GM12878 (cell line): ENCODE results near the gene SLC25A28. TPM values are rescaled to one million over a fixed set of nuclear protein-coding genes. Genes with fewer than 3 reads are reported as not detected.

Experiments
- ATAC-seq: fragments of 200-7000 bp; cut with Tn5 transposase; 3 replicates; pipeline ENCODE4 v1.9.1; 2020; ENCODE audit warnings: mild to moderate bottlenecking, moderate library complexity
- BruUV-seq: library from RNA; stranded (reverse); fragments of 400-500 nt; replicated peaks from 2 replicates; lab custom pipeline; 2021; lab: Mats Ljungman, UMichigan
- CTCF ChIA-PET: fragments of 300-600 bp; sonication (Branson Sonifier 250); formaldehyde crosslinking; extraction: SDS; loops from one replicate; lab custom pipeline; 2021; ENCODE audit warnings: inconsistent platforms; lab: Yijun Ruan, JAX
- POLR2A ChIA-PET: fragments of 350-600 bp; formaldehyde crosslinking; extraction: SDS; loops from one replicate; lab custom pipeline; 2021; ENCODE audit warnings: inconsistent platforms; lab: Charles Lee
- RAD21 ChIA-PET: fragments of 300-600 bp; sonication (Branson Sonifier 250); formaldehyde crosslinking; loops from one replicate; lab custom pipeline; 2023; ENCODE audit warnings: antibody characterized with exemption; ENCODE audit not compliant: unreplicated experiment; lab: Charles Lee
- SMC1A ChIA-PET: fragments of 300-600 bp; sonication (Branson Sonifier 250); formaldehyde crosslinking; loops from one replicate; lab custom pipeline; 2023; ENCODE audit not compliant: unreplicated experiment, uncharacterized antibody; lab: Charles Lee
- DNase-seq: peaks from one replicate; pipeline ENCODE4 v3.0.0-alpha.2; 2011; ENCODE audit warnings: low read depth, low spot score
- FAIRE-seq: peaks from 3 replicates; lab custom pipeline; 2011; peaks lifted over from hg19 to GRCh38; lab: Jason Lieb, UNC
- H2AFZ ChIP-seq: 2 replicates; pipeline ENCODE4 v1.6.0; 2011; ENCODE audit warnings: low read depth, low read length, control low read depth; ENCODE audit not compliant: control insufficient read depth
- H3K27ac ChIP-seq: 2 replicates; pipeline ENCODE4 v1.5.1; 2011; ENCODE audit warnings: control low read depth; ENCODE audit not compliant: control insufficient read depth, insufficient read depth
- H3K27me3 ChIP-seq, 2 experiments: replicated peaks in 1 of 2; 2 replicates each; pipeline versions ENCODE4 v1.6.0 to v1.6.1; 2011; ENCODE audit warnings: low read length in 1 of 2; ENCODE audit not compliant: control insufficient read depth in 2 of 2, insufficient read depth in 2 of 2
- H3K36me3 ChIP-seq, 2 experiments: 2 replicates each; pipeline ENCODE4 v1.5.1; 2011; ENCODE audit warnings: low read length in 1 of 2; ENCODE audit not compliant: control insufficient read depth in 2 of 2, insufficient read depth in 2 of 2
- H3K4me1 ChIP-seq: 2 replicates; pipeline ENCODE4 v1.6.1; 2011; ENCODE audit warnings: mild to moderate bottlenecking, low read length, moderate library complexity, mixed read lengths; ENCODE audit not compliant: control insufficient read depth, insufficient read depth
- H3K4me2 ChIP-seq: 2 replicates; pipeline ENCODE4 v1.6.0; 2011; ENCODE audit warnings: control low read depth; ENCODE audit not compliant: control insufficient read depth, insufficient read depth
- H3K4me3 ChIP-seq: fragments of 200-600 bp; sonication (generic); 2 replicates; pipeline ENCODE4 v1.5.1; 2016
- H3K79me2 ChIP-seq: 2 replicates; pipeline ENCODE4 v1.6.0; 2011; ENCODE audit warnings: low read length; ENCODE audit not compliant: control insufficient read depth, insufficient read depth
- H3K9ac ChIP-seq: 2 replicates; pipeline ENCODE4 v1.8.0; 2011; ENCODE audit warnings: low read length, control low read depth, mixed read lengths; ENCODE audit not compliant: control insufficient read depth, insufficient read depth
- H3K9me3 ChIP-seq: replicated peaks from 3 replicates; pipeline ENCODE4 v1.5.1; 2011; ENCODE audit warnings: mild to moderate bottlenecking, low read length; ENCODE audit not compliant: control insufficient read depth, insufficient read depth
- H4K20me1 ChIP-seq: 2 replicates; pipeline ENCODE4 v1.6.0; 2011; ENCODE audit not compliant: control insufficient read depth, insufficient read depth
- BMI1 ChIP-seq: fragments of 450-650 bp; IDR thresholded peaks from 2 replicates; pipeline ENCODE4 v1.6.1; 2016; ENCODE audit warnings: mild to moderate bottlenecking, moderate library complexity, borderline replicate concordance
- FOXM1 ChIP-seq: IDR thresholded peaks from 2 replicates; pipeline ENCODE4 v1.6.1; 2012; ENCODE audit warnings: low read depth, mild to moderate bottlenecking, inconsistent platforms, low read length, moderate library complexity
- HCFC1 ChIP-seq: fragments of 150-350 bp; IDR thresholded peaks from 2 replicates; pipeline ENCODE4 v1.6.1; 2014; ENCODE audit warnings: low read length
- HDAC6 ChIP-seq: fragments of 200-600 bp; sonication (generic); IDR thresholded peaks from one replicate; pipeline ENCODE4 v1.8.0; 2017; ENCODE audit warnings: antibody characterized with exemption; ENCODE audit not compliant: unreplicated experiment
- MYC ChIP-seq: IDR thresholded peaks from 2 replicates; pipeline ENCODE4 v1.6.1; 2011; ENCODE audit warnings: mild to moderate bottlenecking, low read length, moderate library complexity, inconsistent platforms; ENCODE audit not compliant: insufficient read depth, insufficient replicate concordance, insufficient read length, severe bottlenecking
- NBN ChIP-seq: fragments of 450-650 bp; IDR thresholded peaks from 2 replicates; pipeline ENCODE4 v1.6.1; 2016
- NFIC ChIP-seq: IDR thresholded peaks from 2 replicates; pipeline ENCODE4 v1.6.1; 2012; ENCODE audit warnings: low read depth, mild to moderate bottlenecking, inconsistent platforms, low read length, moderate library complexity
- ZBED1 ChIP-seq: IDR thresholded peaks from 2 replicates; pipeline ENCODE4 v1.6.1; 2016; ENCODE audit warnings: borderline replicate concordance
- WGBS: methylation state at CpG from one replicate; pipeline ENCODE4 v1.1.6; 2016; ENCODE audit warnings: low lambda C conversion rate; ENCODE audit not compliant: insufficient replicate concordance, insufficient coverage; ENCODE audit errors: missing lambda C conversion rate; 5-methylcytosine and 5-hydroxymethylcytosine counted together
- in situ Hi-C: fragments of 300-500 bp; cut with MboI; formaldehyde crosslinking; loops from 9 replicates; pipeline ENCODE4 v1.14.3; 2018; ENCODE audit warnings: mixed read lengths
- intact Hi-C: fragments of 100-400 bp; cut with micrococcal nuclease; formaldehyde crosslinking; loops from one replicate; pipeline ENCODE4 v1.14.2; 2022; ENCODE audit not compliant: unreplicated experiment
- polyA plus RNA-seq, 11 experiments: library from polyadenylated mRNA; depleted of rRNA in 4 of 11; unstranded in 6 of 11; stranded (reverse) in 5 of 11; fragments of >200 nt; fragmentation: Nextera tagmentation in 4 of 11; fragmentation: Illumina TruSeq in 1 of 11; extraction: Ambion mirVana in 4 of 11; extraction: Trizol in 1 of 11; gene quantifications; 1 replicate in 1 of 11; 2 replicates in 10 of 11; pipeline versions ENCODE4 v1.2.1 to v1.2.3, GENCODE V29; 2011 to 2016; ENCODE audit warnings: inconsistent platforms in 2 of 11, missing spikeins in 2 of 11, low read depth in 1 of 11
- total RNA-seq, 4 experiments: library from RNA; depleted of rRNA in 3 of 4; stranded (reverse); fragments of >200 nt in 3 of 4; fragmentation: Illumina TruSeq in 1 of 4; extraction: Trizol in 1 of 4; gene quantifications; 2 replicates each; pipeline versions ENCODE4 v1.2.1 to v1.2.3, GENCODE V29; 2013 to 2021

SLC25A28 gene
- total and polyA plus RNA-seq, 10 of the 15 experiments (the other 5 are each of a cell fraction or from before 2014, with no cell fraction given) = 7.5 to 47.8 (median 24.9) TPM

GRCh38 chr10:99595236-99595635, 25.0 kb downstream of the SLC25A28 start (continued):
- no peak for TF ChIP-seq MYC
- TF ChIP-seq HCFC1 = no peak
- no peak for TF ChIP-seq NBN
- TF ChIP-seq HDAC6 = no peak
- TF ChIP-seq FOXM1 = no peak

GRCh38 chr10:99593312-99593711, 26.9 kb downstream of the SLC25A28 start:
- DNase-seq (no peak), FAIRE-seq (no peak), ATAC-seq (no peak)
- Histone ChIP-seq H3K4me3 (no peak overlapping the region), H2AFZ (no peak overlapping the region), H3K9me3 (no peaks in the 10 kb centered on the region), H3K4me1 (no peaks in the 10 kb centered on the region), H3K36me3 (no peaks in the 10 kb centered on the region), H3K4me2 (no peak overlapping the region), H3K27me3 (no peaks in the 10 kb centered on the region), H3K9ac (no peak overlapping the region), H3K27ac (no peak overlapping the region), H4K20me1 (no peaks in the 10 kb centered on the region), H3K79me2 (no peaks in the 10 kb centered on the region)
- no TSS peak for BruUV-seq
- ChIA-PET CTCF (interaction anchor here (1.1 to 1.2 kb wide), 2 partner anchors 104 to 157 kb away, joined by 3 read pairs; no protein-coding TSS in a partner anchor), SMC1A (no interaction called here), POLR2A (interaction anchor here (1.0 kb wide), 1 partner anchor 9 kb away, joined by 10 read pairs; no protein-coding TSS in a partner anchor), RAD21 (no interaction called here)
- intact Hi-C loops (no loop called here), in situ Hi-C loops (no loop called here)
- WGBS = 25% methylated on average over 5 of the region's 5 CpGs
- TF ChIP-seq NFIC (no peak), ZBED1 (no peak), BMI1 (no peak)
